ENCODE results near the gene LIMS2.

Gene LIMS2

GRCh38 chr2:127632592-127633489 lies 42.5 kb downstream of the LIMS2 start:
- DNase-seq (ENCODE audit: low read depth), result no peak

GRCh38 chr2:127631997-127632581 lies 43.2 kb downstream of the LIMS2 start:
- DNase-seq (ENCODE audit: low read depth), result no peak

GRCh38 chr2:127631541-127631996 lies 43.8 kb downstream of the LIMS2 start:
- no peak for DNase-seq (ENCODE audit: low read depth)

- no peak for DNase-seq (ENCODE audit: low read depth)
Observed at GRCh38 chr2:127630864-127631540, 44.3 kb downstream of the LIMS2 start.

- no peak for DNase-seq (ENCODE audit: low read depth)
Observed at GRCh38 chr2:127630096-127630863, 45.0 kb downstream of the LIMS2 start.

- DNase-seq (ENCODE audit: low read depth), result no peak
Observed at GRCh38 chr2:127629637-127630036, 45.7 kb downstream of the LIMS2 start.

GRCh38 chr2:127628767-127629614 lies 46.3 kb downstream of the LIMS2 start:
- no peak for DNase-seq (ENCODE audit: low read depth)

GRCh38 chr2:127627740-127628571 lies 47.4 kb downstream of the LIMS2 start:
- DNase-seq (ENCODE audit: low read depth), result no peak

- DNase-seq (ENCODE audit: low read depth), result no peak
Observed at GRCh38 chr2:127626917-127627739, 48.2 kb downstream of the LIMS2 start.

- no peak for DNase-seq (ENCODE audit: low read depth)
Observed at GRCh38 chr2:127626175-127626574, 49.2 kb downstream of the LIMS2 start.

GRCh38 chr2:127625572-127625951 lies 49.8 kb downstream of the LIMS2 start:
- no peak for DNase-seq (ENCODE audit: low read depth)

- DNase-seq (ENCODE audit: low read depth), result no peak
Observed at GRCh38 chr2:127624756-127625571, 50.4 kb downstream of the LIMS2 start.

GRCh38 chr2:127624320-127624755 lies 51.0 kb downstream of the LIMS2 start:
- no peak for DNase-seq (ENCODE audit: low read depth)

- no peak for DNase-seq (ENCODE audit: low read depth)
Observed at GRCh38 chr2:127623388-127624319, 51.7 kb downstream of the LIMS2 start.

- DNase-seq (ENCODE audit: low read depth), result no peak
Observed at GRCh38 chr2:127622561-127623387, 52.6 kb downstream of the LIMS2 start.

GRCh38 chr2:127621981-127622431 lies 53.3 kb downstream of the LIMS2 start:
- DNase-seq (ENCODE audit: low read depth), result no peak
